ENCODE data around the gene EP400.

DNA sequence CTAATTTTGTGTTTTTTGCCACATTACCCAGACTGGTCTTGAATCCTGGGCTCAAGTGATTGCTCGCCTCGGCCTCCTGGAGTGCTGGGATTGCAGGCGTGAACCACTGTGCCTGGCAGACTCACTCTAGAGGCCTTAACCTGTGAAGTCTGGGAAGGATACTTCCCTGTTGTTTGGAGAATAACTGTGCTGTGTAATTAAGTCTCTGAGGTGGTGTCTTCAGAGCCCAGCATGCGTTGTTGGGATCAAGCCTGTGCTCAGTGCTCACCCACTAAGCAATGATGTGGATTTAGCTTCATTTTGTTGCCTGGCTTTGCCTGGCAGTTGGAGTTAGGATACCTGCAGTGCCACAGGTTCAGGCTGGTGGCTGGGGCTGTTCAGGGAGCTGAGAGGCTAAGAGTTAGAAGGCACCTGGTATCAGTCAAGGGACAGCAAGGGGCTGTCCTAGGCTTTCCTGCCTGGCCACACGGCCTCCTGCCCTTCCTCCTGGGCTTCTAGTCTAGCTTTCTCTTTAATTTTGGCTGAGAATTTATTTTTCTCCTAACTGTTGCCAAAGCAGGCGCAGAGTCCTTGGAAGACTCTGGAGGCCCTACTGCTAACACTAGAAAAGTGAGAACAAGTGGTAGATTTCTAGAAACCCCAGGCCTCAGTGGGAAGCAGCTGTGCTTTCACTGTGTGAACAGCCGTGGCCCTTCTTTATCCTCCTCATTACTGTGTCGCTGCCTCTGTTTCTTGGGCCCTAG lies 38.5 kb downstream of the EP400 start:
- TF ChIP-seq CTCF (IDR thresholded peaks at IDR 0.05) = no peak
- no peak for TF ChIP-seq POLR2A (IDR thresholded peaks at IDR 0.05)
